ENCODE results near the gene MYL10.

- TF ChIP-seq POLR2AphosphoS5 (IDR thresholded peaks at IDR 0.05) = no peak
- no peak for TF ChIP-seq CTCF (IDR thresholded peaks at IDR 0.05)
- TF ChIP-seq POLR2A (IDR thresholded peaks at IDR 0.05; ENCODE audit: low read depth) = no peak
- no peak for TF ChIP-seq EP300 (IDR thresholded peaks at IDR 0.05)
Observed at GRCh38 chr7:101632641-101633040, 3.5 kb upstream of the MYL10 start.
